ENCODE results near the gene CRIP2. TPM values are rescaled to one million over a fixed set of nuclear protein-coding genes. Genes with fewer than 3 reads are reported as not detected.

The CRIP2 gene
- total and polyA plus RNA-seq, 9 of the 15 experiments (the other 6 are each of a cell fraction or from before 2014, with no cell fraction given): 0.18 to 2.0 (median 0.69) TPM; not detected in 1

GRCh38 chr14:105490572-105491365 lies 16.1 kb downstream of the CRIP2 start, which contains the start of gene TEDC1 (continued):
- TF ChIP-seq ZNF277 (CRISPR knock-in tag; IDR thresholded peaks at IDR 0.05; ENCODE audit: borderline replicate concordance) (no peak), GTF2A2 (tag; IDR thresholded peaks at IDR 0.05) (0 out of 2 replicates have a peak, but pooled peaks have one; percentile 24), ATF6 (CRISPR knock-in tag; IDR thresholded peaks at IDR 0.05) (no peak), FOXK2 (conservative IDR thresholded peaks at IDR 0.05 in 1 of 2, IDR thresholded peaks at IDR 0.05 in 1 of 2; ENCODE audit: low read depth in 2 of 2) (peak; percentile 97 to 98), CBX2 (IDR thresholded peaks at IDR 0.05; ENCODE audit: insufficient read depth, low read length, poor library complexity, severe bottlenecking) (no peak), POLR3G (IDR thresholded peaks at IDR 0.05; ENCODE audit: extremely low read depth, insufficient read length, insufficient replicate concordance) (no peak), FOXP4 (CRISPR knock-in tag; IDR thresholded peaks at IDR 0.05; ENCODE audit: borderline replicate concordance) (0 out of 2 replicates have a peak, but pooled peaks have one; percentile 38), KLF1 (tag; IDR thresholded peaks at IDR 0.05) (peak; percentile 86), IFI16 (CRISPR knock-in tag; IDR thresholded peaks at IDR 0.05) (no peak), CHD2 (IDR thresholded peaks at IDR 0.05; ENCODE audit: low read depth, low read length) (peak; percentile 89), ZBTB11 (CRISPR knock-in tag; IDR thresholded peaks at IDR 0.05) (peak; percentile 92 to 99 (median 97)), ZSCAN29 (IDR thresholded peaks at IDR 0.05) (peak; percentile 93), HDAC2 (IDR thresholded peaks at IDR 0.05) (no peak), RBM22 (IDR thresholded peaks at IDR 0.05; ENCODE audit: low read depth, low read length, poor library complexity, severe bottlenecking) (no peak), MLLT1 (IDR thresholded peaks at IDR 0.05) (peak in 1 of 2 experiments; percentile 85; a peak in 1 of 4 replicates)
